ENCODE data around the gene CAPN13.

DNA sequence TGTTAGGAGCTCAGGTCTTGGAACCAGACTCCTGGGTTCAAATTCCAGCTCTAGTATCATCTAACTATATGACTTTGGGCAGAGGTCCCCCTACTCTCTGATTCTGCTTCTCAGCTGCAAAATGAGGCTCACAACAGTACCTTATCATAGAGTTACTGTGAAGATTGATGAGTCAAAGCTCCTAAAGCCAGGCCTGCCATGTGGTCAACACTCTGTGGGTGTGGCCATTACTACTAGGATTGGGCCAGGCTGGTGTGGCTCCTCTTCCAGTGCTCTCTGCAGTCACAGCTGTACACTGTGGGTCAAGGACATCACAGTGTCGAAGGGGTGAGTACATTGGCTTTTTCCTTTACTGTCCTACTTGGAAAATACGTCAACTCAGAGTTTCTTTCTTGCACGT lies 22.6 kb downstream of the CAPN13 start:
- TF ChIP-seq TAF1 (IDR thresholded peaks at IDR 0.05; ENCODE audit: low read depth, low read length) (no peak), POLR2A (IDR thresholded peaks at IDR 0.05; ENCODE audit: low read depth, low read length) (no peak)

Data from GM12891 (cell line).